ENCODE measurements around the gene WDR59. TPM values are rescaled to one million over a fixed set of nuclear protein-coding genes. Genes with fewer than 3 reads are reported as not detected.
"Not testable (repeated sequence)": the region's sequence is repeated elsewhere in the genome, so short reads cannot be mapped to it uniquely, and the experiment has no call there.

Gene WDR59
- total RNA-seq, 2 donors from 2014 or later, result 12.5 to 18.0 TPM

- H3K4me3 ChIP-seq, result no peak overlapping the region
- DNase-seq (ENCODE audit: low spot score), result no peak
- TF ChIP-seq CTCF (IDR thresholded peaks at IDR 0.05), result no peak
- H3K36me3 ChIP-seq, result no peaks in the 10 kb centered on the region
- no peaks in the 10 kb centered on the region for H3K9me3 ChIP-seq
- peaks cover 0 to 49% of the 10 kb centered on the region in 2 donors for H3K4me1 ChIP-seq
- H3K27ac ChIP-seq, result no peak overlapping the region
- H3K27me3 ChIP-seq, result no peaks in the 10 kb centered on the region
These were observed 29.4 kb upstream of the WDR59 start for GRCh38 chr16:75014318-75014717.

GRCh38 chr16:75013123-75013522 is 28.2 kb upstream of the WDR59 start:
- not testable (repeated sequence) for H3K36me3 ChIP-seq; DNase-seq (ENCODE audit: low spot score); H3K27me3 ChIP-seq; H3K4me3 ChIP-seq; H3K9me3 ChIP-seq
- Histone ChIP-seq H3K4me1 (peaks cover 0 to 44% of the 10 kb centered on the region in 2 donors), H3K27ac (peak overlapping the region; percentile 79 to 87)

- DNase-seq (ENCODE audit: low spot score), result no peak
- no peak for TF ChIP-seq CTCF (IDR thresholded peaks at IDR 0.05)
- H3K9me3 ChIP-seq, result no peaks in the 10 kb centered on the region
- H3K4me3 ChIP-seq, result no peak overlapping the region
- H3K27ac ChIP-seq, result peak overlapping the region; percentile 79 to 87
- no peaks in the 10 kb centered on the region for H3K36me3 ChIP-seq
- H3K27me3 ChIP-seq, result no peaks in the 10 kb centered on the region
- H3K4me1 ChIP-seq, result peaks cover 0 to 38% of the 10 kb centered on the region in 2 donors
These were observed 27.6 kb upstream of the WDR59 start for GRCh38 chr16:75012380-75013081.

GRCh38 chr16:75011634-75012307 is 26.8 kb upstream of the WDR59 start:
- Histone ChIP-seq H3K4me3 (no peak overlapping the region), H3K27ac (peak overlapping the region; percentile 79 to 87), H3K9me3 (no peaks in the 10 kb centered on the region), H3K27me3 (no peaks in the 10 kb centered on the region), H3K36me3 (no peaks in the 10 kb centered on the region), H3K4me1 (peaks cover 0 to 35% of the 10 kb centered on the region in 2 donors)
- DNase-seq (ENCODE audit: low spot score), result no peak
- no peak for TF ChIP-seq CTCF (IDR thresholded peaks at IDR 0.05)

GRCh38 chr16:75010427-75010826 is 25.5 kb upstream of the WDR59 start:
- Histone ChIP-seq H3K4me1 (peaks cover 0 to 35% of the 10 kb centered on the region in 2 donors), H3K27ac (no peak overlapping the region), H3K36me3 (no peaks in the 10 kb centered on the region), H3K4me3 (no peak overlapping the region), H3K9me3 (no peaks in the 10 kb centered on the region), H3K27me3 (no peaks in the 10 kb centered on the region)
- no peak for TF ChIP-seq CTCF (IDR thresholded peaks at IDR 0.05)
- DNase-seq (ENCODE audit: low spot score), result no peak

- no peak overlapping the region for H3K27ac ChIP-seq
These were observed 22.5 kb upstream of the WDR59 start for GRCh38 chr16:75007443-75007842.

More at GRCh38 chr16:75007443-75007842, 22.5 kb upstream of the WDR59 start:
- Histone ChIP-seq H3K27me3 (no peaks in the 10 kb centered on the region), H3K4me3 (no peak overlapping the region), H3K4me1 (peaks cover 0 to 32% of the 10 kb centered on the region in 2 donors), H3K9me3 (no peaks in the 10 kb centered on the region), H3K36me3 (no peaks in the 10 kb centered on the region)
- DNase-seq (ENCODE audit: low spot score), result no peak
- no peak for TF ChIP-seq CTCF (IDR thresholded peaks at IDR 0.05)

Data from right atrium auricular region (tissue), 2 donors.